ENCODE measurements around the gene NRL.

- TF ChIP-seq, protein P1, sequence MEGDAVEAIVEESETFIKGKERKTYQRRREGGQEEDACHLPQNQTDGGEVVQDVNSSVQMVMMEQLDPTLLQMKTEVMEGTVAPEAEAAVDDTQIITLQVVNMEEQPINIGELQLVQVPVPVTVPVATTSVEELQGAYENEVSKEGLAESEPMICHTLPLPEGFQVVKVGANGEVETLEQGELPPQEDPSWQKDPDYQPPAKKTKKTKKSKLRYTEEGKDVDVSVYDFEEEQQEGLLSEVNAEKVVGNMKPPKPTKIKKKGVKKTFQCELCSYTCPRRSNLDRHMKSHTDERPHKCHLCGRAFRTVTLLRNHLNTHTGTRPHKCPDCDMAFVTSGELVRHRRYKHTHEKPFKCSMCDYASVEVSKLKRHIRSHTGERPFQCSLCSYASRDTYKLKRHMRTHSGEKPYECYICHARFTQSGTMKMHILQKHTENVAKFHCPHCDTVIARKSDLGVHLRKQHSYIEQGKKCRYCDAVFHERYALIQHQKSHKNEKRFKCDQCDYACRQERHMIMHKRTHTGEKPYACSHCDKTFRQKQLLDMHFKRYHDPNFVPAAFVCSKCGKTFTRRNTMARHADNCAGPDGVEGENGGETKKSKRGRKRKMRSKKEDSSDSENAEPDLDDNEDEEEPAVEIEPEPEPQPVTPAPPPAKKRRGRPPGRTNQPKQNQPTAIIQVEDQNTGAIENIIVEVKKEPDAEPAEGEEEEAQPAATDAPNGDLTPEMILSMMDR (IDR thresholded peaks at IDR 0.05; ENCODE audit: low read length): no peak
- TF ChIP-seq EZH2 (optimal IDR thresholded peaks at IDR 0.05; ENCODE audit: low read depth, low read length): no peak
Observed at GRCh38 chr14:24113379-24113800, 1.4 kb downstream of the NRL start.

All from MM.1S (cell line).